Kidney epithelial cell (primary cell): ENCODE data around the gene SCLT1. TPM values are rescaled to one million over a fixed set of nuclear protein-coding genes. Genes with fewer than 3 reads are reported as not detected.

Source experiments
- DNase-seq: peaks from one replicate; pipeline ENCODE4 v3.0.0-alpha.2; 2010; ENCODE audit warnings: low read depth
- H3K27me3 ChIP-seq: 2 replicates; pipeline ENCODE4 v1.6.0; 2011; ENCODE audit warnings: low read length; ENCODE audit not compliant: control insufficient read depth, insufficient read depth
- H3K36me3 ChIP-seq: 2 replicates; pipeline ENCODE4 v1.5.1; 2011; ENCODE audit warnings: low read length; ENCODE audit not compliant: control insufficient read depth, insufficient read depth
- H3K4me3 ChIP-seq: 2 replicates; pipeline ENCODE4 v1.5.1; 2011; ENCODE audit warnings: low read depth, mild to moderate bottlenecking, control low read depth, low read length
- total RNA-seq: library from RNA; depleted of rRNA; stranded (reverse); fragments of >200 nt; gene quantifications from 2 replicates; pipeline ENCODE4 v1.2.3, GENCODE V29; 2015
- TF ChIP-seq, protein P1 (sequence below): IDR thresholded peaks from 2 replicates; pipeline ENCODE4 v1.5.1; 2011; ENCODE audit warnings: mild to moderate bottlenecking, moderate library complexity, low read length, control low read depth, inconsistent platforms; ENCODE audit not compliant: insufficient read depth, poor library complexity, severe bottlenecking

Gene SCLT1
- total RNA-seq, 1 donor from 2014 or later: 6.5 TPM

DNA sequence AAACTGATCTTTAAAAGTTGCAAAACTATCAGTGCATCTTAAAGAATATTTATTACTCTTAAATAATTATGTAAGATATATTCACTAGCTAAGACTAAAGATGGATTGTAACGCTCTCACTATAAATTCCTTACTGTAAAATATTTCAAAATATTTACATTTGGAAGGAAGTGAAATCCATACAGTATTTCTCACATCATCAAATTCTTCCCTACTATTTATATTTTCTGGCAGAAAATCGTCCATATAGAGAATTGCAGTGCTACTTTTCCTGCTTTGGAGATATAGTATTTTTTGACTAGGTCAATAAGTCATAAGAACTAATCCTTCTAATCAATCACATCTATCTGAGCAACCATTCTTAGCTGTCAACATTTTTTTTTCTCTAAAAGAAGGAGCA lies 52.9 kb downstream of the SCLT1 start:
- no peaks in the 10 kb centered on the region for H3K27me3 ChIP-seq
- TF ChIP-seq, protein P1, sequence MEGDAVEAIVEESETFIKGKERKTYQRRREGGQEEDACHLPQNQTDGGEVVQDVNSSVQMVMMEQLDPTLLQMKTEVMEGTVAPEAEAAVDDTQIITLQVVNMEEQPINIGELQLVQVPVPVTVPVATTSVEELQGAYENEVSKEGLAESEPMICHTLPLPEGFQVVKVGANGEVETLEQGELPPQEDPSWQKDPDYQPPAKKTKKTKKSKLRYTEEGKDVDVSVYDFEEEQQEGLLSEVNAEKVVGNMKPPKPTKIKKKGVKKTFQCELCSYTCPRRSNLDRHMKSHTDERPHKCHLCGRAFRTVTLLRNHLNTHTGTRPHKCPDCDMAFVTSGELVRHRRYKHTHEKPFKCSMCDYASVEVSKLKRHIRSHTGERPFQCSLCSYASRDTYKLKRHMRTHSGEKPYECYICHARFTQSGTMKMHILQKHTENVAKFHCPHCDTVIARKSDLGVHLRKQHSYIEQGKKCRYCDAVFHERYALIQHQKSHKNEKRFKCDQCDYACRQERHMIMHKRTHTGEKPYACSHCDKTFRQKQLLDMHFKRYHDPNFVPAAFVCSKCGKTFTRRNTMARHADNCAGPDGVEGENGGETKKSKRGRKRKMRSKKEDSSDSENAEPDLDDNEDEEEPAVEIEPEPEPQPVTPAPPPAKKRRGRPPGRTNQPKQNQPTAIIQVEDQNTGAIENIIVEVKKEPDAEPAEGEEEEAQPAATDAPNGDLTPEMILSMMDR: no peak
- DNase-seq: no peak
- no peak overlapping the region for H3K4me3 ChIP-seq
- H3K36me3 ChIP-seq: no peaks in the 10 kb centered on the region

DNA sequence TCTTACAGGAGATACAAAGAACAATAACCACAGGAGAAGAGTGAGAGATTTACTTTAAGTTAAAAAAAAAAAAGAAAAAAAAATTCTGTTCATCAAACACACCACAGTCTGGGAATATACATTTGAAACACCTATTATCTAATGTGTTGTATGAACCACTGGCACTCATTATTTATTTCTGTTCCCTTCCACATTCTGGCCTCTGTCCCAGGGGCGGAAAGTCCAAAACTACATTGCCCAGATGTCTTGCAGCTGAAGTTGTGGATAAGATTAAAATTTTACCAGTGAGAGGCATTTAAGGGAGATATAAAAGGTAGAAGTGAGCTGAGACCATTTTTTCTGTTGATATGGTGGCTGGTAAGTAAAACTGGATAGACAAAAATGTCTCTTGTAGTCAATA lies 56.2 kb downstream of the SCLT1 start:
- DNase-seq: no peak
- Histone ChIP-seq H3K27me3 (no peaks in the 10 kb centered on the region), H3K36me3 (no peaks in the 10 kb centered on the region), H3K4me3 (no peak overlapping the region)
- TF ChIP-seq, protein P1: no peak

GRCh38 chr4:129014566-129015509 lies 78.5 kb downstream of the SCLT1 start:
- TF ChIP-seq, protein P1: no peak
- DNase-seq: peak; percentile 10

DNA sequence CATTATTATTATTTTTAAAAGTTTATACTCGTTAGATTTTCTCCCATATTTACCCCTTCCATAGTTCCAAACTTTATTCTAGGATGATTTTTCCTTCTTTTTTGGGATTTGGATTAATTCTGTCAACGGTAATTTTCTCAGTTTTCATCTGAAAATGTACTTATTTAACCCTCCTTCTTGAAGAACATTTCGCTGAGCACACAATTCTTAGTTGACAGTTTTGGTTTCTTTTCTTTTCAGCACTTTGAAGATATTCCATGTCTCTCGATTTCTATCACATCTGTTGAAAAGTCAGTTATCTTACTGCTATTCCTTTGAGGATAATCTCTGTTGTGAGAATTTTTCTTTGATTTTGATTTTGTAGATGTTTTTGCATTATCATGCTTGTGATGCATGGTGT lies 85.2 kb downstream of the SCLT1 start:
- DNase-seq: no peak
- no peak overlapping the region for H3K4me3 ChIP-seq
- H3K36me3 ChIP-seq: no peaks in the 10 kb centered on the region
- TF ChIP-seq, protein P1: no peak
- no peaks in the 10 kb centered on the region for H3K27me3 ChIP-seq

More at GRCh38 chr4:129014566-129015509, 78.5 kb downstream of the SCLT1 start:
- no peaks in the 10 kb centered on the region for H3K36me3 ChIP-seq
- H3K4me3 ChIP-seq: no peak overlapping the region
- no peaks in the 10 kb centered on the region for H3K27me3 ChIP-seq

DNA sequence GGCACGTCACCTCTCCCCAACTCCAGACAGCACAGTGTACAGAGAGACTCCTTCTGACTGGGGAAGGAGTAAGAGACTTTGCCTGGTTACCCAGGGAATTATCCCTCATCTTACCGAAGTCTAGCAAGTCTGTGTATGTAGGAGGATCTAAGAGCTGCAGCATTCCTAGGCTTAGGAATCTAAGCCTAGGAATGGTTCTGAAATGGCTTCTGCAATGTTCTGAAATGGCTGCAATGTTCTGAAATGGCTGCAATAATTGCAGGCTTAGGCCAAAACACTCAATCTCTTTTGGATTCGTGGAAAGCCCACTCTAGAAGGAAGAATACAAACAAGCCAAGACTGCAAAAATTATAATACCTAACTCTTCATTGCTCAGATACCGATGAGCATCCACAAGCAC lies 106.4 kb downstream of the SCLT1 start:
- Histone ChIP-seq H3K4me3 (no peak overlapping the region), H3K36me3 (no peaks in the 10 kb centered on the region), H3K27me3 (no peaks in the 10 kb centered on the region)
- TF ChIP-seq, protein P1: no peak
- no peak for DNase-seq

DNA sequence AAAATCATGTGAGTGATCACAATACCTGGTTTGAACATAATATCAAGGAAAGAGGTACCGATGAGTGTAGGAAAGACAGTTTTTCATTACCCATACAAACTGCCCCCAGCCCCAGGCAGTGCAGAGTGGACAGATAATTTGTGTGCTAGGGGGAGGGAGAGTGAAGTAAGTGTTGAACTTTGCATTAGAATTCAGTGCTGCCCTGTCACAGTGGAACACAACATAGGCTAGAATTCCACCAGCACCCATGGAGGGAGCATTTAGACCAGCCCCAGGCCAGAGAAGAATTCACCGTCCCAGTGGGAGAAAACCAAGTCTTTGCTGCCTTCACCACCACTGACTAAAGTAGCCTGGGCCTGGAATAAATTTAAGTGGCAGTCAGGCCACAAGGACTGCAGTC lies 107.3 kb downstream of the SCLT1 start:
- no peaks in the 10 kb centered on the region for H3K36me3 ChIP-seq
- H3K27me3 ChIP-seq: no peaks in the 10 kb centered on the region
- no peak for DNase-seq
- TF ChIP-seq, protein P1: no peak
- no peak overlapping the region for H3K4me3 ChIP-seq
